ENCODE results near the gene PEPD. TPM values are rescaled to one million over a fixed set of nuclear protein-coding genes. Genes with fewer than 3 reads are reported as not detected.

PEPD gene
- total RNA-seq, 4 donors from 2014 or later, result 92.6 to 323 (median 218) TPM

- H3K4me1 ChIP-seq, result no peaks in the 10 kb centered on the region
- WGBS, 2 donors (ENCODE audit: low coverage in 1 of 2), result 76% methylated on average over 7 of the region's 7 CpGs; no CpG with 5 or more reads in 1 of the 2 donors
- no peak overlapping the region for H3K27ac ChIP-seq
- DNase-seq, result no peak
- no peaks in the 10 kb centered on the region for H3K9me3 ChIP-seq
- no peaks in the 10 kb centered on the region for H3K27me3 ChIP-seq
- in situ Hi-C loops (cut with MboI; ENCODE audit: low pct_ligation_motif_present in 1 of 4, low pct_unique_long_range_greater_than_20kb in 1 of 4, low sequenced_read_pairs in 3 of 4), result no loop called here
- H3K4me3 ChIP-seq, result no peak overlapping the region
- intact Hi-C loops (cut with DNase I; ENCODE audit: low total_unique reads), result no loop called here
- TF ChIP-seq CTCF (IDR thresholded peaks at IDR 0.05) (no peak), EP300 (IDR thresholded peaks at IDR 0.05; ENCODE audit: low read depth) (no peak), POLR2AphosphoS5 (IDR thresholded peaks at IDR 0.05) (no peak), POLR2A (IDR thresholded peaks at IDR 0.05) (no peak)
- H3K36me3 ChIP-seq, result no peaks in the 10 kb centered on the region
These were observed 33.2 kb upstream of the PEPD start for GRCh38 chr19:33554821-33555220.

GRCh38 chr19:33554391-33554790, 32.8 kb upstream of the PEPD start:
- Histone ChIP-seq H3K36me3 (no peaks in the 10 kb centered on the region), H3K27me3 (no peaks in the 10 kb centered on the region), H3K4me3 (no peak overlapping the region), H3K9me3 (no peaks in the 10 kb centered on the region), H3K4me1 (no peaks in the 10 kb centered on the region), H3K27ac (no peak overlapping the region)
- TF ChIP-seq POLR2AphosphoS5 (IDR thresholded peaks at IDR 0.05) (no peak), POLR2A (IDR thresholded peaks at IDR 0.05) (no peak), EP300 (IDR thresholded peaks at IDR 0.05; ENCODE audit: low read depth) (no peak), CTCF (IDR thresholded peaks at IDR 0.05) (no peak)
- WGBS, 2 donors (ENCODE audit: low coverage in 1 of 2), result 93 to 100% methylated on average over 1 to 9 of the region's 9 CpGs
- in situ Hi-C loops (cut with MboI; ENCODE audit: low pct_ligation_motif_present in 1 of 4, low pct_unique_long_range_greater_than_20kb in 1 of 4, low sequenced_read_pairs in 3 of 4) (no loop called here), intact Hi-C loops (cut with DNase I; ENCODE audit: low total_unique reads) (no loop called here)
- DNase-seq, result no peak

GRCh38 chr19:33553530-33554310, 32.1 kb upstream of the PEPD start:
- DNase-seq, result no peak
- Histone ChIP-seq H3K9me3 (no peaks in the 10 kb centered on the region), H3K4me3 (no peak overlapping the region), H3K36me3 (no peaks in the 10 kb centered on the region), H3K27ac (no peak overlapping the region), H3K27me3 (no peaks in the 10 kb centered on the region), H3K4me1 (no peaks in the 10 kb centered on the region)
- in situ Hi-C loops (cut with MboI; ENCODE audit: low pct_ligation_motif_present in 1 of 4, low pct_unique_long_range_greater_than_20kb in 1 of 4, low sequenced_read_pairs in 3 of 4), result no loop called here
- intact Hi-C loops (cut with DNase I; ENCODE audit: low total_unique reads), result no loop called here
- TF ChIP-seq EP300 (IDR thresholded peaks at IDR 0.05; ENCODE audit: low read depth), result no peak
- no peak for TF ChIP-seq POLR2A (IDR thresholded peaks at IDR 0.05)
- 85% methylated on average over 17 of the region's 17 CpGs; no CpG with 5 or more reads in 1 of the 2 donors for WGBS, 2 donors (ENCODE audit: low coverage in 1 of 2)

- DNase-seq, result no peak
- Histone ChIP-seq H3K36me3 (no peaks in the 10 kb centered on the region), H3K4me1 (no peaks in the 10 kb centered on the region), H3K27ac (no peak overlapping the region), H3K27me3 (no peaks in the 10 kb centered on the region), H3K4me3 (no peak overlapping the region), H3K9me3 (no peaks in the 10 kb centered on the region)
- in situ Hi-C loops (cut with MboI; ENCODE audit: low pct_ligation_motif_present in 1 of 4, low pct_unique_long_range_greater_than_20kb in 1 of 4, low sequenced_read_pairs in 3 of 4) (no loop called here), intact Hi-C loops (cut with DNase I; ENCODE audit: low total_unique reads) (no loop called here)
- TF ChIP-seq POLR2AphosphoS5 (IDR thresholded peaks at IDR 0.05) (no peak), CTCF (IDR thresholded peaks at IDR 0.05) (no peak), EP300 (IDR thresholded peaks at IDR 0.05; ENCODE audit: low read depth) (no peak), POLR2A (IDR thresholded peaks at IDR 0.05) (no peak)
- WGBS, 2 donors (ENCODE audit: low coverage in 1 of 2), result 95 to 96% methylated on average over 4 of the region's 4 CpGs
These were observed 31.3 kb upstream of the PEPD start for GRCh38 chr19:33552928-33553279.

Measured in transverse colon (tissue), 4 donors.